GM19463 (cell line): ENCODE data around the gene LCN12.

ENCODE experiments used
- ATAC-seq: cut with Tn5 transposase; IDR thresholded peaks from one replicate; pipeline ENCODE4 v1.9.1; 2021; ENCODE audit warnings: mild to moderate bottlenecking, moderate library complexity; ENCODE audit not compliant: unreplicated experiment

The LCN12 gene

GRCh38 chr9:136972335-136972734, 20.3 kb downstream of the LCN12 start:
- ATAC-seq = no peak

- ATAC-seq = no peak
Measured at GRCh38 chr9:136972743-136973142, 20.7 kb downstream of the LCN12 start.

DNA sequence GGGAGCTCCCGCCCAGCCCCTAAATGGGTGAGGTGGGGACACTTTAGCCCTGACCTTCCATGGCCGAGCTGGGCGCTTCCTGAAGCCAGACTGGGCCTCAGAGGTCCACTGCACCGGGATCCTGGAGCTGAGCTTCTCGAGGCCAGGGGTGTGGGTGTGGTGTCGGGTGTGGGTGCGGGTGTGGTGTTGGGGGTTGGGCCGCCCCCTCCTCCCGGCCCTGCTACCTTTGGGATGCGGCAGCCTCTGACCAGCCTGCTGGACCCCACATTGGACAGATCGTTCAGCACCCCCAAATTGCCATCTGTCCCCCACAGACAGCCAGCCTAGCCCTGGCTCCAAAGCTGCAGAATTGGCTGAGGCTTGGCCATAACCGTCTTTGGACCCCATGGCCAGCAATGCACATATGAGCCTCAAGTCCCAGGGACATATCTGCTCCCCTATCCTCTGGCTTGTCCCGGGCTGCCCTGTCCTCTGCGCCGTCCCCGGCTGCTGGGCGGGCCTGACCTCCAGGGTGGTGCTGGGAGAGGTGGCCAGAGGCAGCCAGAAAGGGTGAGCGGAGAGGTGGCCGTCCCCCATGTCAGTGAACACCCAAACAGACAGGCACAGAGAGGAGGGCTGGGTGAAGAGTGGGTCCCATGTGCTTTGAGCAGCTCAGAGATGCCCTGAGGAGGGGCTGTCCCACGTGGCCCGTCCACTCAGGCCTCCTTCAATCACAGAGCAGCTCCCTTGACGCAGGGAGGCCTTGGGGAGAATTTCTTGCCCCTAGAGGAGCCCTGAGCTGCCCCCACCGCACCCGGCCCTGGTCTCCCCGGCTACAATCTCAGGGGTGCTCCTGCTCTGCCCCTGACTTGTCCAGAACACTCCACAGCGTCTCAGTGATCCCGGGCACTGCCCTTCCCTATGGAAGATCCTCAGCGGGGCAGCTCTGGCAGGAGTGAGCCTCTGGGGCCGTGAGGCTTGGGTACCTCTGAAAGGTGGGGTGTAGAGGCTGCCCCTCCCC, 21.8 kb downstream of the LCN12 start:
- ATAC-seq = no peak

GRCh38 chr9:136974817-136975535, 22.9 kb downstream of the LCN12 start:
- no peak for ATAC-seq

DNA sequence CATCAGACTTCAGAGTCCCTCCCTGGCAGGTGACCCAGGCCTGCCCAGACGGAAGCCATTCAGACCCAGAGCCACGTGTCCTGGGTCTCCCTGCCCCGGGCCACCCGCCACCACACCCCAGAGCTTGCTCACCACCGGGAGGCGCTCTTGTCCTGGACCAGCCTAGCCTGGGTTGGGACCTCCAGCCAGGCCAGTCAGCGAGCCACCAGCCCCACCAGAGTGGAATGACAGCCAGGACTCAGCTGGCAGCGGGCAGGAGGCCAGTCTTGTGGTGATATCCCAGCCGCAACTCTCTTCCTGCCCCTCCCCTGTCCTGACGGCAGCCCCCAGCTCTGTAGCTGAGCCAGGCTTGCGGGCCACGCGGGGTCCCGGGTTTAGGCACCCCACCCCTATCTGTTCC, 23.6 kb downstream of the LCN12 start:
- no peak for ATAC-seq

DNA sequence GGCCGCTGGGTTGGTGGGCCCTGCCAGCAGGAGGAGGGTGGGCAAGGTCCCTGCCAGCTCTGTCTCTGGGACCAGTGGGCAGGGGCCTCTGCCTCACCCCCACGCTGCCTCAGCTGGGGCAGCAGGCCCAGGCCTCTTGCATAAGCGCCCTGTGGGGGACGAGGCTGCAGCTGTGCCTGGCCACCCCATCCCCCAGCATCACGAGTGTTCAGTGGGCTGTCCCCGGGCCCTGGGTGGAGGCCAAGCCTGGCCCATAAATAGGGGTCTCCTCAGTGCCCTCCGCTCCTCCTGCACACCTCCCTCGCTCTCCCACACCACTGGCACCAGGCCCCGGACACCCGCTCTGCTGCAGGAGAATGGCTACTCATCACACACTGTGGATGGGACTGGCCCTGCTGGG, 25.1 kb downstream of the LCN12 start, which contains the start of gene PTGDS:
TSS of gene PTGDS (plus strand) at position 282 of the 400 bp plus-strand sequence. CDS start at position 357, 75 bp downstream.
- no peak for ATAC-seq

GRCh38 chr9:136977649-136978072, 25.6 kb downstream of the LCN12 start:
- no peak for ATAC-seq

- no peak for ATAC-seq
Measured at GRCh38 chr9:136978073-136978864, 26.2 kb downstream of the LCN12 start.

- no peak for ATAC-seq
Measured at GRCh38 chr9:136978865-136979544, 26.9 kb downstream of the LCN12 start.

DNA sequence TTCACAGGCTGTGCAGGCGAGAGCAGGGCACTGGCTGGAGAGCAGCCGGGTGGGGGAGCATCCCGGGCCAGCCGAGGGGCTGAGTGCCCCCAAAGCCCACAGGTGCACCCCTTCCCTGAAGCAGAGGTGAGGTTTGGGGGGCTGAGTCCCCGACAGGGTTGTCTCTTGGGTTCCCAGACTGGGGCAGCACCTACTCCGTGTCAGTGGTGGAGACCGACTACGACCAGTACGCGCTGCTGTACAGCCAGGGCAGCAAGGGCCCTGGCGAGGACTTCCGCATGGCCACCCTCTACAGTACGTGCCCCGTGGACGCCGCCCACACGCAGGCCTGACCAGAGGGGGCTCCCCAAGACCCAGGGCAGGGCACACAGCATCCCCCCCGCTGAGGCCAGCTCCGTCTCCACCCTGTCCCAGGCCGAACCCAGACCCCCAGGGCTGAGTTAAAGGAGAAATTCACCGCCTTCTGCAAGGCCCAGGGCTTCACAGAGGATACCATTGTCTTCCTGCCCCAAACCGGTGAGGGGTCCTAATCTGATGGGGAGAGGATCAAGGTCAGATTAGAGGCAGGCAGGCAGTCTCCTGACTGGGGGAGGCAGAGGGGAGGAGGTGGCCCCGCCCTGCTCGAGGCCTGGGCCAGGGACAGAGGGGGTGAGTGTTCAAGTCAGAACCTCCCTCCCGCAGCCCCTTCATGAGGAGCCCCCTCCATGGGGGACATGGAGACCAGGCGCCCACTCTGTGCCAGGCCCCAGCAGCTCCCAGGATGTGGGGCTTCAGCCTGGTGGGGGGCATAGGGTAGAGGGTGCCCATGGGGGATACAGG, 27.9 kb downstream of the LCN12 start:
- ATAC-seq = no peak

DNA sequence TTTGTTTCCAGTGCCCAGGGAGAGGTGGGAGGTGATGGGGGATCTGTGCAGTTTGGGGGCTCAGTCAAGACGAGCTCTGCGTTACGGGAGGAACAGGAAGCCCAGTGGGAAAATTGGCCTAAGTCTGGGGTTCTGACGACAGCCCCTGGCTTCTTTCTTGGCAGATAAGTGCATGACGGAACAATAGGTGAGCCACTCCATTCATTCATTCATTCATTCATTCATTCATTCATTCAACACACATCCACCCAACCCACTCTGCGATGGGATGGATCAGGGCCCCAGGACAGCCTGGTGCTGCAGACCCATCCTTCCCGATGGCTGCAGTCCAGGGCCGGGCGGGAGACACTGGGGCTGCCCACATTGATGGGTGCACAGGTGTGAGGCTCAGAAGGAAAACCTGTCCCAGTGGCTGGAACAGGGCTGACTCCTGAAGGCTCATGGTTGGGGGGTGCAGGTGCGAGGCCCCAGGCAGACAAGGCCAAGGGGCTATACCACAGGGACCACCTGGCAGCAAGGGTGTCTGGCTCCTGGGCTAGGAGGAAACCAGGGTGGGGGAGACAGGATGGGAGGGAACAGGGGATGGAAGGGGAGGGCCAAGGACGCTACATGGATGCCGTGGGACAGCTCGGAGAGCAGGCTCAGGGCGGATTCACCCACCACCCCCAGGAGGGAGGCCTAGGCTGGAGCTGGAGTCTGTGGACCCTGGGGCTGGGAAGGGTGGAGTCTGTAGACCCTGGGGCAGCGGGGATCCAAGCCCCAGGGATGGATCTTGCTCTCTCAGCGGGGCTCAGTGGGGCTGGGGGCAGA, 28.8 kb downstream of the LCN12 start:
- no peak for ATAC-seq

- ATAC-seq = no peak
Measured at GRCh38 chr9:136981588-136982231, 29.6 kb downstream of the LCN12 start.

DNA sequence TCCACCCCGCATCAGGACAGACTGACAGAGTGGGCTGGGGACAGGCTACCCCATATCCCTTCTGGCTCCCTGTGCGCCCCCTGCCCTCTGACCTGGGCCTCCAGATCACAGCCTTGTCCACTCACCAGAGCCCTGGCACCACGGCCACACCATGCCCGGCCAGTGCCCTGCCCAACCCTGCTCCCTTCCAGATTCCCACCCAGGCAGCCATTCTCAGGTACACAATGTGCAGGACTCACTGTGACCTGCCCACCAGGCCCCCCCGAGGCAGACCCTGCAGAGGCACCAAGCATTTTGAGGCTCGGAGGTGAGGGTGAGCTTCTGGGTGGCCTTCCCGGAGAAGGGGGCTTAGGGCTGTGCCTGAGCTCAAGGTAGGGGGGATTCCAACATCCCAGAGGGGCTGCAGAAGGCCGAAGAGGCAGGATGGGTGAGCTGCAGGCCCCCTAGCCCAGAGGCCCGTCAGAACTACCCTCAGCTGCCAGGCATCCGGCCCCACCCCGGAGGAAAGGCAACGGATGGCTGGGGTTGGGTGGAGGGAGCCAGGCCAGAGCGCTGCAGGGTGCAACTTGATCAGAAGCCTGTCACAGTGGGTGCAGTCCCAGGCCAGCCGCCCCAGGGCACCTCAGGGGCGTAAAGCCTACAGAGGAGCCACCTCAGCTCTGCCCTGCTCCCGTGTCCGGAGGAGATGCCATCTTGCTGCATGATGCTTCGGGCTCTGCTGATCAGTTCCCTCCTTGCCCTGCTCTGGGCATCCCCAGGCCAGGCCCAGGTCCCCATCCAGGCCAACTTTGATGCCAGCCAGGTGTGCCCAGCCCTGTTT, 30.4 kb downstream of the LCN12 start, which contains the start of gene LCNL1:
TSS of gene LCNL1 (plus strand) at position 762 of the 820 bp plus-strand sequence. CDS start 594 bp downstream, outside the sequence.
- ATAC-seq = no peak

- ATAC-seq = no peak
Measured at GRCh38 chr9:136983167-136983566, 31.1 kb downstream of the LCN12 start.

DNA sequence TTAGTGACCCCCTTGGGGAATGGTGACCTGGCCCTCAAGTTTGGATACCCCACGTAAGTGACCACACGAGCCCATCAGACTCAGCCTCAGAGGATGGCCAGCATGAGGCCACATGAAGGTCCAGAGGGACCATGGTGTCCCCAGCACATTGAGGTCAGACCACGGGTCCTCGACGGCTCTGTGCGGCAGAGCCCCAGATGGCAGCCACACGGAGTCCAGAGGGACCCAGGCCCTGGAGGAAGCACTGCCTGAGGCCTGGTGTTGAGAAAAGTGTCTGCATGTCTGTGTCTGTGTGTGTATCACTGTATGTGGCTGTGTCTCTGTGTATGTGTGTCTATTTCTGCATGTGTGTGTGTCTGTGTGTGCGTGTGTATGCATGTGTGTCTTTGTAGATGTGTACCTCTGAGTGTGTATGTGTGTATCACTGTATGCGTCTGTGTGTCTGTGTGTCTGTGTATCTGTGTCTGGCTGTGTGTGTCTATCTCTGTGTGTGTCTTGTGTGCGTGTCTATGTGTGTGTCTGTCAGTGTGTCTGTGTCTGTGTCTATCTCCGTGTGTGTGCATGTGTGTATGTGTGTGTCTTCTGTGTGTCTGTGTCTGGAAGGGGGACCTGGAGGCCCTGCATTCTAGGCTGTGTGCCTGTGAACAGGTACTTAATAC, 31.7 kb downstream of the LCN12 start:
- no peak for ATAC-seq

DNA sequence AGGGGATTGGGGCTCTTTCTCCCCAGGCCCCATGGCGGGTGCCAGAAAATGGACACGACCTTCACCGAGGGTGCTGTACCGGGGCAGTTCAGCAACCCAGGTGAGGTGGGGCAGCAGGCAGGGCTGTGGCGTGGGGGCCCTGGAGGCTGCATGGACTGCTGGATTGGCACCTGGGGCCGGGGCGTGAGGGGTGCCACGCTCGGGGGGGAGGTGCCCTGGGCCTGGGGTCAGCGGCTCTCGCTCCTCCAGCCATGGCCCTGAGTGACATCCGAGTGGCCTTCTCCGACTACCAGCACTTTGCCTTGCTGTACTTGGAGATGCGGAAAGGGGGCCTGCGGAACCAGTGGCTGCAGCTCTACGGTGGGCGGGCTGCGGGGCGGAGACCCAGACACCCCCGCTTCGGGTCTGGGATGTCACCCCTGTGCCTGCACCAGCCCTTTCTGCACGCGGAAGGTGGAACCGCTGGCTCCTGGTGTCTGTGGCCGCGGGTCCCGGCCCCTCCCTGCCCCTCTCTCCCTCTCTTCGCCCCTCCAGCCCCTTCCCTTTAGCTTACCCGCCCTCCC, 32.5 kb downstream of the LCN12 start:
- no peak for ATAC-seq
